Body of pancreas (tissue), 4 donors: ENCODE data around the gene NELFB. TPM values are rescaled to one million over a fixed set of nuclear protein-coding genes. Genes with fewer than 3 reads are reported as not detected.

Experiments
- ATAC-seq: fragments of 150-250 bp; one replicate; pipeline ENCODE4 v1.9.1; 2016
- DNase-seq, 4 donors: peaks; one replicate each; pipeline ENCODE4 v3.0.0-alpha.2; 2019
- H3K27ac ChIP-seq, 4 donors: fragments of 200-600 bp; sonication (generic); 1 replicate in 3 of 4; 2 replicates in 1 of 4; pipeline versions ENCODE4 v1.5.1 to v1.6.1; 2016 to 2019; ENCODE audit warnings: mild to moderate bottlenecking in 1 of 4, mixed read lengths in 1 of 4, moderate library complexity in 1 of 4
- H3K27me3 ChIP-seq, 2 donors: fragments of 200-600 bp; sonication (generic); one replicate each; pipeline ENCODE4 v1.6.0; 2016; ENCODE audit warnings: mild to moderate bottlenecking in 1 of 2
- H3K36me3 ChIP-seq, 2 donors: fragments of 200-600 bp; sonication (generic); replicated peaks in 1 of 2; 2 replicates each; pipeline ENCODE4 v1.5.1; 2016; ENCODE audit warnings: low read depth in 2 of 2; ENCODE audit not compliant: insufficient read depth in 1 of 2
- H3K4me1 ChIP-seq: fragments of 200-600 bp; sonication (generic); one replicate; pipeline ENCODE4 v1.6.0; 2016
- H3K4me3 ChIP-seq, 2 donors: fragments of 200-600 bp; sonication (generic); 1 replicate in 1 of 2; 2 replicates in 1 of 2; pipeline ENCODE4 v1.5.1; 2016 to 2019
- H3K9me3 ChIP-seq, 3 donors: fragments of 200-600 bp; sonication (generic); 1 replicate in 2 of 3; 2 replicates in 1 of 3; pipeline ENCODE4 v1.5.1; 2016
- CTCF ChIP-seq, 7 experiments: fragments of 450-650 bp in 4 of 7; fragments of 200-600 bp in 3 of 7; sonication (generic) in 3 of 7; IDR thresholded peaks; one replicate each; pipeline ENCODE4 v1.5.1; 2016 to 2019; ENCODE audit warnings: antibody characterized with exemption in 7 of 7
- POLR2A ChIP-seq, 3 donors: fragments of 450-650 bp; IDR thresholded peaks; one replicate each; pipeline ENCODE4 v1.6.1; 2016; ENCODE audit warnings: antibody characterized with exemption in 3 of 3, mild to moderate bottlenecking in 2 of 3
- WGBS, 2 donors: methylation state at CpG; one replicate each; pipeline ENCODE4 v1.1.5; 2017; 5-methylcytosine and 5-hydroxymethylcytosine counted together
- intact Hi-C: fragments of 100-400 bp; cut with DNase I; formaldehyde crosslinking; loops from one replicate; pipeline ENCODE4 v1.15.1; 2023
- total RNA-seq, 2 donors: library from RNA; depleted of rRNA; stranded (reverse); fragments of >200 nt; gene quantifications; one replicate each; pipeline ENCODE4 v1.1.0, GENCODE V29; 2016

NELFB gene
- total RNA-seq, 2 donors from 2014 or later = 31.3 to 34.2 TPM

GRCh38 chr9:137244486-137245449 is 10.4 kb upstream of the NELFB start:
- TF ChIP-seq POLR2A (IDR thresholded peaks at IDR 0.05) = peak in 2 of 3 donors; percentile 4 to 7
- no peak for TF ChIP-seq CTCF (IDR thresholded peaks at IDR 0.05)
- H3K4me1 ChIP-seq = peaks cover 33% of the 10 kb centered on the region
- no peaks in the 10 kb centered on the region for H3K9me3 ChIP-seq
- WGBS, 2 donors = 64 to 77% methylated on average over 6 to 35 of the region's 36 CpGs
- peak overlapping the region in 3 of 4 donors; percentile 6 to 90 (median 26) for H3K27ac ChIP-seq
- intact Hi-C loops = no loop called here
- ATAC-seq = no peak
- H3K36me3 ChIP-seq = no peaks in the 10 kb centered on the region
- no peaks in the 10 kb centered on the region for H3K27me3 ChIP-seq
- peak in 1 of 4 donors; percentile 36 for DNase-seq
- no peak overlapping the region for H3K4me3 ChIP-seq

GRCh38 chr9:137245450-137246421 is 9.4 kb upstream of the NELFB start:
- no peak for DNase-seq
- no peak for ATAC-seq
- intact Hi-C loops = no loop called here
- Histone ChIP-seq H3K27me3 (no peaks in the 10 kb centered on the region), H3K27ac (no peak overlapping the region), H3K9me3 (no peaks in the 10 kb centered on the region), H3K4me3 (no peak overlapping the region), H3K36me3 (no peaks in the 10 kb centered on the region), H3K4me1 (peaks cover 43% of the 10 kb centered on the region)
- WGBS, 2 donors = 90% methylated on average over 12 to 25 of the region's 25 CpGs
- no peak for TF ChIP-seq POLR2A (IDR thresholded peaks at IDR 0.05)
- TF ChIP-seq CTCF (IDR thresholded peaks at IDR 0.05) = no peak

- Histone ChIP-seq H3K4me3 (no peak overlapping the region), H3K4me1 (peaks cover 43% of the 10 kb centered on the region), H3K9me3 (no peaks in the 10 kb centered on the region), H3K36me3 (no peaks in the 10 kb centered on the region), H3K27me3 (no peaks in the 10 kb centered on the region), H3K27ac (no peak overlapping the region)
- DNase-seq (no peak), ATAC-seq (no peak)
- 73 to 75% methylated on average over 19 to 20 of the region's 20 CpGs for WGBS, 2 donors
- intact Hi-C loops = no loop called here
- TF ChIP-seq CTCF (IDR thresholded peaks at IDR 0.05) = no peak
- no peak for TF ChIP-seq POLR2A (IDR thresholded peaks at IDR 0.05)
These were observed 7.8 kb upstream of the NELFB start for GRCh38 chr9:137247135-137247915.

- H3K27me3 ChIP-seq = no peaks in the 10 kb centered on the region
- no peak overlapping the region for H3K27ac ChIP-seq
- peaks cover 38% of the 10 kb centered on the region for H3K4me1 ChIP-seq
- intact Hi-C loops = no loop called here
- ATAC-seq (no peak), DNase-seq (no peak)
- H3K36me3 ChIP-seq = no peaks in the 10 kb centered on the region
- no peaks in the 10 kb centered on the region for H3K9me3 ChIP-seq
- WGBS, 2 donors = 91 to 94% methylated on average over 6 of the region's 6 CpGs
- TF ChIP-seq POLR2A (IDR thresholded peaks at IDR 0.05) (no peak), CTCF (IDR thresholded peaks at IDR 0.05) (no peak)
- no peak overlapping the region for H3K4me3 ChIP-seq
These were observed 7.3 kb upstream of the NELFB start for GRCh38 chr9:137247916-137248175.
